Measurements from ENCODE around the gene VAV3. TPM values are rescaled to one million over a fixed set of nuclear protein-coding genes. Genes with fewer than 3 reads are reported as not detected.

The VAV3 gene
- total RNA-seq, 4 donors from 2014 or later = 44.1 to 123 (median 111) TPM

DNA sequence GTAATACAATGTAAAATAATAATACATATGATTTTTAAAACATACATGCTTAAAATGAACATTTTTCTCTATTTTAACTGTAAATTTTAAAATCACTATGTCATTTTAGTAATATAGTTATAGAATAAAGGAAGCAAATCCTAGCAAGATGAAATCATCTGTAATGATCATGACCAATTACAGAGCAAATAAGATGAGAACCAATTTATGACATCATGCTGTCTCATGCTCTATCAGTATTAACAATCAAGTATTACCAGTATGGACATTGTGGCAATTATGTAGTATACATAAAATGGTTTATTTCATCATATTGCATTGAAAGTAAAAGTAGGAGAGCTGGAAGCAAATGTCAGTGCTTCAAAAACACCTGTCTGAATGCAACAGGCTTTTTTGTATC lies 255.0 kb downstream of the VAV3 start:
- in situ Hi-C loops (cut with MboI; ENCODE audit: low pct_ligation_motif_present in 1 of 4, low pct_unique_long_range_greater_than_20kb in 1 of 4, low sequenced_read_pairs in 3 of 4) = no loop called here

DNA sequence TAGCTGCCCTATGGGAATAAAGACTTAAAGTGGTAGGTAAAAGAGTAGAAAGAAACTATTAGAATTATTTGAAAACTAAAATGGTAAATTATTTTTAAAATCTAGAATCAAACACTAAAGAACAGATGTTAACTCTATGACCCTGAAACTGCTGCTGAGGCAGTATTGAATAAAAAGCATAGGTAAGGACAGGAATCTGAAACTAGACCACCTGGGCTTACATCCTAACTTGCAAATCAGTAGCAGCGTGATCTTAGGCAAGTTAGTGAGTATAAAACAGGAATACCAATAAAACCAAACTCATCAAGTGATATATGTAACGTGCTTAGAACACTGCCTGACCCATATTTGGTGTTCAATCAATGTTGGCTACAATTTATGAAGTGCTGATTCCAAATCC lies 257.9 kb downstream of the VAV3 start:
- 76 to 82% methylated on average over 2 of the region's 2 CpGs for WGBS, 2 donors (ENCODE audit: low coverage in 1 of 2)
- in situ Hi-C loops (cut with MboI; ENCODE audit: low pct_ligation_motif_present in 1 of 4, low pct_unique_long_range_greater_than_20kb in 1 of 4, low sequenced_read_pairs in 3 of 4) (no loop called here), intact Hi-C loops (cut with DNase I; ENCODE audit: low total_unique reads) (no loop called here)
- Histone ChIP-seq H3K36me3 (no peaks in the 10 kb centered on the region), H3K27ac (no peak overlapping the region), H3K27me3 (no peaks in the 10 kb centered on the region), H3K4me1 (no peaks in the 10 kb centered on the region), H3K9me3 (no peaks in the 10 kb centered on the region), H3K4me3 (no peak overlapping the region)
- DNase-seq = no peak
- TF ChIP-seq, protein P1, sequence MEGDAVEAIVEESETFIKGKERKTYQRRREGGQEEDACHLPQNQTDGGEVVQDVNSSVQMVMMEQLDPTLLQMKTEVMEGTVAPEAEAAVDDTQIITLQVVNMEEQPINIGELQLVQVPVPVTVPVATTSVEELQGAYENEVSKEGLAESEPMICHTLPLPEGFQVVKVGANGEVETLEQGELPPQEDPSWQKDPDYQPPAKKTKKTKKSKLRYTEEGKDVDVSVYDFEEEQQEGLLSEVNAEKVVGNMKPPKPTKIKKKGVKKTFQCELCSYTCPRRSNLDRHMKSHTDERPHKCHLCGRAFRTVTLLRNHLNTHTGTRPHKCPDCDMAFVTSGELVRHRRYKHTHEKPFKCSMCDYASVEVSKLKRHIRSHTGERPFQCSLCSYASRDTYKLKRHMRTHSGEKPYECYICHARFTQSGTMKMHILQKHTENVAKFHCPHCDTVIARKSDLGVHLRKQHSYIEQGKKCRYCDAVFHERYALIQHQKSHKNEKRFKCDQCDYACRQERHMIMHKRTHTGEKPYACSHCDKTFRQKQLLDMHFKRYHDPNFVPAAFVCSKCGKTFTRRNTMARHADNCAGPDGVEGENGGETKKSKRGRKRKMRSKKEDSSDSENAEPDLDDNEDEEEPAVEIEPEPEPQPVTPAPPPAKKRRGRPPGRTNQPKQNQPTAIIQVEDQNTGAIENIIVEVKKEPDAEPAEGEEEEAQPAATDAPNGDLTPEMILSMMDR (IDR thresholded peaks at IDR 0.05) = no peak
- TF ChIP-seq EP300 (IDR thresholded peaks at IDR 0.05; ENCODE audit: low read depth) (no peak), POLR2AphosphoS5 (IDR thresholded peaks at IDR 0.05) (no peak), POLR2A (IDR thresholded peaks at IDR 0.05) (no peak)

More for the DNA sequence above, 255.0 kb downstream of the VAV3 start:
- H3K4me3 ChIP-seq = no peak overlapping the region
- intact Hi-C loops (cut with DNase I; ENCODE audit: low total_unique reads) = no loop called here
- no peaks in the 10 kb centered on the region for H3K9me3 ChIP-seq
- no peak overlapping the region for H3K27ac ChIP-seq
- TF ChIP-seq, protein P1 (IDR thresholded peaks at IDR 0.05) = no peak
- TF ChIP-seq EP300 (IDR thresholded peaks at IDR 0.05; ENCODE audit: low read depth) = no peak
- TF ChIP-seq POLR2AphosphoS5 (IDR thresholded peaks at IDR 0.05) = no peak
- TF ChIP-seq POLR2A (IDR thresholded peaks at IDR 0.05) = no peak
- H3K27me3 ChIP-seq = no peaks in the 10 kb centered on the region
- H3K36me3 ChIP-seq = no peaks in the 10 kb centered on the region
- H3K4me1 ChIP-seq = no peaks in the 10 kb centered on the region
- no peak for DNase-seq

DNA sequence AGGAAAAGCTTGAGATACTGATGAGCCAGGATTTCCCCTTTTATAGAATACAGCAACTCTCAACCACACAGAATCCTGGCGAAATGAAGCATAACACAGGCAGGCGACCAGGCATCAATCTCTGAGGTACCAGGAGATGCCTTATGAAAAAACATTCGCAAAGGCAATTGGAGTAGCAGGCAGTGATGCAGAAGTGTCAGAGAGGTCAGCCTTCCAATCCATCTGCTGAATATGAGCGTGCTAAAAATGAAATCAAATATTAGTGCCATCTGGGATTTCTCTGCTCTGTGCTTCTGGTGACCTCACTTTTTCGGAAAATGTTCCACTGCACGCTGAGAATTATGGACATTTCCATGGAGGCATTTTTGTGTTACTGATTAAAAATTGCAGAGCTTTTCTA lies 258.8 kb downstream of the VAV3 start:
- in situ Hi-C loops (cut with MboI; ENCODE audit: low pct_ligation_motif_present in 1 of 4, low pct_unique_long_range_greater_than_20kb in 1 of 4, low sequenced_read_pairs in 3 of 4) (no loop called here), intact Hi-C loops (cut with DNase I; ENCODE audit: low total_unique reads) (no loop called here)
- Histone ChIP-seq H3K9me3 (no peaks in the 10 kb centered on the region), H3K4me3 (no peak overlapping the region), H3K27me3 (no peaks in the 10 kb centered on the region), H3K27ac (no peak overlapping the region), H3K36me3 (no peaks in the 10 kb centered on the region), H3K4me1 (no peaks in the 10 kb centered on the region)
- 84 to 91% methylated on average over 4 to 6 of the region's 6 CpGs for WGBS, 2 donors (ENCODE audit: low coverage in 1 of 2)
- no peak for TF ChIP-seq POLR2AphosphoS5 (IDR thresholded peaks at IDR 0.05)
- TF ChIP-seq, protein P1 (IDR thresholded peaks at IDR 0.05) = no peak
- TF ChIP-seq EP300 (IDR thresholded peaks at IDR 0.05; ENCODE audit: low read depth) = no peak
- TF ChIP-seq POLR2A (IDR thresholded peaks at IDR 0.05) = no peak
- DNase-seq = no peak

DNA sequence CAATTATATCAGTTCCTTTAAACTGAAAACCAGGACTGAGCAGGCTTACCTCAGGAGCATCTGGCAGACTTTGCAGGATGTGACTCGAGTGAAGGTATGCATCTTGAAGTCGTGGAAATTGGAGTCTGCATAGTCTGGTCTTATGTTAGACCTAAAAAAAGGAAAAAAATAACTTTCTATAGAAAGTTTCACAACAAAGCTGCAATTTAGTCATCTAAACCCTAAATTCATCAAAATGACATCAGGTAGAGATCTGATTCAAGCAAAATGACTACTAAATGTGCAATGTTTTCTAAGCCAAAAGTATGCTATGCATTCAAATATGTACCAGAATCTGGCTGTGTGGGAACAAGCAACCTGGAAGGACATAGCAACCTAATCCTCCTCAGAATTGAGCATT lies 260.1 kb downstream of the VAV3 start:
- H3K4me1 ChIP-seq = no peaks in the 10 kb centered on the region
- intact Hi-C loops (cut with DNase I; ENCODE audit: low total_unique reads) = no loop called here
- 67 to 80% methylated on average over 1 to 2 of the region's 2 CpGs for WGBS, 2 donors (ENCODE audit: low coverage in 1 of 2)
- TF ChIP-seq, protein P1 (IDR thresholded peaks at IDR 0.05) = no peak
- TF ChIP-seq POLR2AphosphoS5 (IDR thresholded peaks at IDR 0.05) (no peak), POLR2A (IDR thresholded peaks at IDR 0.05) (no peak), EP300 (IDR thresholded peaks at IDR 0.05; ENCODE audit: low read depth) (no peak)
- no peaks in the 10 kb centered on the region for H3K36me3 ChIP-seq
- no peak for DNase-seq
- no peak overlapping the region for H3K4me3 ChIP-seq
- H3K27ac ChIP-seq = no peak overlapping the region
- no peaks in the 10 kb centered on the region for H3K9me3 ChIP-seq
- no peaks in the 10 kb centered on the region for H3K27me3 ChIP-seq
- in situ Hi-C loops (cut with MboI; ENCODE audit: low pct_ligation_motif_present in 1 of 4, low pct_unique_long_range_greater_than_20kb in 1 of 4, low sequenced_read_pairs in 3 of 4) = no loop called here

All from transverse colon (tissue), 4 donors.